Activated T-helper 9 cell treated with anti-CD3 and anti-CD28 coated beads, Interleukin-2, amount 50 U/mL, for 16 hours (primary cell): ENCODE results near the gene C1D.
A peak's percentile ranks its signal among the peaks of the same experiment; 100 is the strongest.
"Not testable (repeated sequence)": the region's sequence is repeated elsewhere in the genome, so short reads cannot be mapped to it uniquely, and the experiment has no call there.

Experiments used
- DNase-seq: peaks from one replicate; pipeline ENCODE4 v3.0.0-alpha.2; 2020; ENCODE audit warnings: low read depth

Gene C1D, protein sequence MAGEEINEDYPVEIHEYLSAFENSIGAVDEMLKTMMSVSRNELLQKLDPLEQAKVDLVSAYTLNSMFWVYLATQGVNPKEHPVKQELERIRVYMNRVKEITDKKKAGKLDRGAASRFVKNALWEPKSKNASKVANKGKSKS

DNA sequence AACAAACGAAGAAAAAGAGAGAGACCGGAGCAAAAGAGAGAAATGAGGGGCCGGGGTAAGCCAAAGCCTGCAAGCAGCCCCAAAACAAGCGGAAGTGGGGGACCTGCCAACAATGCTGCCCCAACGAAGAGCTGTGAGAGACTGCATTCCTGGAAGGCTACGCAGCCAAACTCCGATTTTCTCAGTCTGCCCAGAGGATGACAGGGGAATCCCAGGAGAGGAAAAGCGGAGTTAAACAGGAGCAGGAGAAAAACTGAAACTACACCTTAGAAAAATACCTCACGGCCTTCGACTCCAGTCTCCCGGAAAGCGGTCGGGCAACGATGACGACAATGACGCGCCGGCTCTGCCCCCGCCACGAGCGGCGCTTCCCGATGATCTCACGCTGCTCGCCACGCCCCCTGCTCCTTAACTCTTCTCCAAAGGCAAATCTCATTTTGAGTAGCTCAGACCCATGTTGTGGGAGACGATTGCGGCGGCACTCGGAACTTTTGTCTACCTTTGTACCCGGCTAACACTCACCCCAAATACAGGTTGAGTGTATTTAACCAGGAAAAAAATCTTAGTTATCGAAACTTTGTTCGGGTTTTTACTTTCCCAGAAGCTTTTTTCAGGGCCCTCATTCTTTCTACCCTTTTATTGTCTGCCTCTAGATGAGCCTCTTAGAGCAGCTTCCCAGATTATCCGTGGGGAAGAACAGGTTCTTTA, at the start of gene C1D:
C1D (minus strand) TSS at position 325 of the 708 bp plus-strand sequence. CDS start 15,694 bp downstream, outside the sequence.
- peak; percentile 88 for DNase-seq

DNA sequence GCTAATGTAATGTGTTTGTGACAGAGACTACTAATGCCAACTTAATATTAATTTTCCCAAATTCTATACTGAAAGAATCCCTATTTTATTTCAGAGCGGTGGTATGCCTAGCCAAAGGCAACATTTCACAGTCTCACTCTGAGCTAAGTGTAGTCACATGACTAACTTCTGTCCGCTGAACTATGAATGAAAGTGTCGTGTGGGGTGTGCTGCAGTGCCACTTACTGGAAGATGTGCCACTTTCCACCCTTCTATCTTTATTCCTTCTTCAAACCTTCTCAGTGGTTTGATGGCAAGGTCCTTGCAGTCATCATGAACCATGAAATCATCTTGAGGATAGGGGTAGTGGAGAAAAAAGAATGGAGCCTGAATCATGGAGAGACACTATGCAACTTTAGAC, 47.3 kb upstream of the C1D start:
- DNase-seq, result no peak

DNA sequence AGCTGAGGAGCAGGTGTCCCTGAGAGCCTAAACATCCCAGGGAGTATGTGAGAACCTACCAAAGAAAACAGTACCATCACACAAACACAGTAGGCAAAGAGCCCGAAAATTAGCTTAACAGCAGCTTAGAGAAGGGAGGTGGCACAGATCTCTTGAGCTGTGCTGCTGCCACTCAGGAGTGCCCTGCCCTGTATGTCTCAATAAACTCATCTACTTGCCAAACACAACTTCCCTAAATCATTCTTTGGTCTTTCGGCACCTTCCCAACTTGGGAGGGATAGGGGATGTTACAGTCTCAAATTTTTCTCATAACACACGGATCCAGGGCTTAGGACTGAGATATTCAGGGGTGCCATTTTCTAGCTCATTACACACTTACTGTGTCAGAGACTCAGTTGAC, 45.3 kb upstream of the C1D start:
- DNase-seq, result no peak

DNA sequence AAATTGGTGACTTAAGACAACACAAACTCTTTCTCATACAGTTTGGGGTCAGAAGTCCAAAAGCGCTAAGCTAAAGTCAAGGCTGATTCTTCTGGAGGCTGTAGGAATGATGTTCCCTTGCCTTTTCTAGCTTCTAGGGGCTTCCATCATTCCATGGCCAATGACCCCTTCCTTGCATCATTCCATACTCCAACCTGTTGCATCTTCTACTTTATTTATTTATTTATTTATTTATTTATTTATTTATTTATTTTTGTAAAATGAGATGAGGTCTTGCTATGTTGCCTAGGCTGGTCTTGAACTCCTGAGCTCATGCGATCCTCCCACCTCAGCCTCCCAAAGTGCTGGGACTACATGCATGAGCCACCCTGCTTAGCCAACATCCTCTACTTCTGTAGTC, 44.7 kb upstream of the C1D start:
- no peak for DNase-seq

DNA sequence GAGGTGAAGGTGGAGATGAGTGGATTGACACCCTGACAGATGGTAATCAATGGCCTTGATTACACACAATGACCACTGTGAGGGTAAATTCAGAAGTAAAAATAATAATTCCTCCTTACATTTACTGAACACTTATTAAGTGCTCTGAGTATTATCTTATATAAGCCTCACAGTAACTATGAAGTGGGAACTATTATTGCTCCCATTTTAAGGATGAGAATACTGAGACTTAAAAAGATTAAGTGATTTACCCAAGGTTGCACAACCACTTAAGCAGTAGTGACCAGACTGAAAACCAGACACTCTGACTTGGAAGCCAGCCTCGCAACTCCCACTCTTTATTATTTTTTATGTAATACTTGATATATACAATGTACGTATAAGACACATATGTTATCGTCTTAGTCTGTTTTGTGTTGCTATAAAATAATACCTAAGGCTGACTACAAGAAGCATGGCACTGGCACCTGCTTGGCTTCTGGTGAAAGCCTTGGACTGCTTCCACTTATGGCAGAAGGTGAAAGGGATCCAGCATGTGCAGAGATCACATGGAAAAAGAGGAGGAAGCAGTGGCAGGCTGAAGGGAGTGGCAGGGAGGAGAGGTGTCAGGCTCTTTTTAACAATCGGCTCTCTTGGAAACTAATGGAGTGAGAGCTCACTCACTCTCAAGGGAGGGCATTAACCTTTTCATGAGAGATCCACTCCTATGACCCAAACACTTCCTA, 41.5 kb upstream of the C1D start:
- no peak for DNase-seq

DNA sequence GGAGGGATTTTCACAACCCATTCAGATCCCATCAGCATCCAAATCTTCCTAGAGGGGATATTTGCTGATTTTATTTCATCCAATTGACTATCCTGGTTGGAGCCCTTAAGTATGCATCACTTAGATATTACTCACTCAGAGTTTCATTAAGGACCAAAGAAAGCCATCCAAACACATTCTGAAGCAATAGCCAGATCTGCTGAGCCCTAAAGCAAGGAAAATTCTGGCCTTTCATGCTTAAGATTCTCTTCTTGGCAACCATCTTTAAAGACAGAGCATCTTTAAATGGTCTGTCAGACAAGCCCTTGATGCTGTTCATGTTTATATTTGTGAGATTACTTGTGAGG, 40.9 kb upstream of the C1D start:
- DNase-seq, result no peak

DNA sequence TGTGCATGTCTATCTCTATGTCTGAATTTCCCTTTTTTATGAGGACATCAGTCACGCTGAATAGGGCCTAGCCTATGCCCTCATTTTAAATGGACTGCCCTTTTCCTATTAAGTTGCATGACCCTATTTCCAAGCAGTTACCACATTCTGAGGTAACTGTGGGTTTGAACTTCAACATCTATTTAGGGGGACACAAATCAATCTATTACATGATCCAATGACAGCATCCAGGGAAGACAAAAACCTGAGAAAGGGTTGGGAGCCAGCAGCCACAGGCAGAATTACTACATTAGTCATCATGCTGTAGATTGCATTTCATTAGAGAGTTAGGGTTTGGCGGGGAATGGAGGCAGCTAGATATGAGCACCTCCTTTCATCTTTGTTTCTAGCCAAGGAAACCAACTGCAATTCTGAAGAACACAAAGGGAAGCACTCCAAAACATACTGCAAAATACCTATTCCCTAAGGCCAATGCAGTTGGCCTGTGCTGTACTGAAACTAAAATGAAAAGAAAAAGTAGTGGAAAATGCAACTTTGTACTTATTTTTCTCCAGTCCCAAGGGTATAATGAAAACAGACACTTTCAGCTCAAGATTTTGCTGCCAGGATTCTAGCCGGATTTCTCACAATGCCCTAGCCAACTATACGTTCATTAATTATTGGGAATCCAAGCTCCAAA, 40.4 kb upstream of the C1D start:
- DNase-seq, result no peak

DNA sequence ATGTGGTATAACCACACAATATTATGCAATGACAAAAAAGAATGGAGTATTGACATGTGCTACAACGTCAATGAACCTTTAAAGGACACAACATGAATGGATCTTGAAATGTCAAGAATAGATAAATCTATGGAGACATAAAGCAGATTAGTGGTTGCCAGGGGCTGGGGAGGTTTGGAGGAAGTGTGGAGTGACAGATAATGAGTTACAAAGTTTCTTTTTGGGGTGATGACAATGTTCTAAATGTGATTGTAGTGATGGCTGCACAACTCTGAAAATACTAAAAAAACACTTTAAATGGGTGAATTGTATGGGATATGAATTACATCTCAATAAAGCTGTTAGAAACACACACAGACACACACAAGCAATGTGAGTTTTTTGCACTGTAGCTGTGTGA, 37.4 kb upstream of the C1D start:
- DNase-seq, result no peak

DNA sequence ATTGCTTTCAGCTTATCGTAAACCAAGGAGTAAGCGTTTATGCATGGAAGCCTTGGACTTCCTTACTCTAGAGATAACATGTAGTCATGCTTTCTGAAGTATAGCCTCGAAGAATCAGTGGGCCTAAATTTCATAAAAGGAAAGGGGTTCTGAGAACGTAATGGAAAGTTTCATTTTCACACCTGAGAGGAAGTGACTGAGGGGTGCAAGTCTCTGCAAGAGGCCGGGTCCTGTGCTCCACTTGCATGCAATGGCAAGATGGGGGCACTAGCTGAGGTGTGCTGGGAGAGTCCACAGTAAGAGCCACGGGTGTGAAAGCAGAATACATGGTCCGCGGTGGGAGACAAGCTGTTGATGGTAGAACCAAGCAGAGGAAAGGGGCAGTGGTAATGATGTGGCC, 36.5 kb upstream of the C1D start:
- no peak for DNase-seq

DNA sequence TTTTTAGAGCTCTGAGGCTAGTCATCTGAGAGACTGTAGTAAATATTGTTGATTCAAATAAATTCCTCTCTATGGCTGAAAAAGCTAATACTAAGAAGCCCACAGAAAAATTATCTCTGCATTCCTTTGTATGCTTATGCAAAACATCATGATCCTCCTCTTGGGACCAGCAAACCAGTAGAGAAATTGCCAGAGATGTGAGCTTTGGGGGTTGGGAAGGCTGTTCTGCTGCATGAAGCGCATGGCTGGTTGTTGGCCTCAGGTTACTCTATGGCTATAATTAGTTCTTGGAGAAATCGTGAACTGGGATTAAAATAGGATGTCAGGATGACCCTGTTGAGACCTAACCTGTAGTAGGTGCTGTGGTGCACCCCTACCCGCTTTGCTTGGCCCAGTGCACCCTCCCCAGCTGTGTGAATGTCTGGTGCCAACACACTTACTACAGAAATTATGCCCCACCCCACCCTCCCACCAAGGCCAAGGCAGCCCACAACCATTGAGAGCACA, 35.5 kb upstream of the C1D start:
- DNase-seq, result no peak

DNA sequence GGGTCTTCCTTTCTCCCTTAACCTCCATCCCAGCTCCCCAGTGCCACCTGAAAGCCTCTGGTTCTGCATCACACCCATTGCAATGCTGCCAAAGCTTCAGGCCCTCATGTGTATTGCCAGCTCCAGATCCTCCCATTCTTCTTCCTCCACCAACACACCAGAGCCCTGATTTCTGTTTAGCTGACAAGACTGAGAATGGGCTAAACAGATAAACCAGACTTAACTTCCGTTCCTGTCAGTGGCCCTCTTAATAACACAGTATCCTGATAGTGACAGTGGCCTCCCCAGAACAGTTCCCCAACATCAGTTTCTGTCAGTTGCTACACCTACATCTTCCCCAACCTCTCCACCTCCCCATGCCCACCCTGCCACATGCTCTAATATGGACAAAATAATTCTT, 31.3 kb upstream of the C1D start:
- no peak for DNase-seq

DNA sequence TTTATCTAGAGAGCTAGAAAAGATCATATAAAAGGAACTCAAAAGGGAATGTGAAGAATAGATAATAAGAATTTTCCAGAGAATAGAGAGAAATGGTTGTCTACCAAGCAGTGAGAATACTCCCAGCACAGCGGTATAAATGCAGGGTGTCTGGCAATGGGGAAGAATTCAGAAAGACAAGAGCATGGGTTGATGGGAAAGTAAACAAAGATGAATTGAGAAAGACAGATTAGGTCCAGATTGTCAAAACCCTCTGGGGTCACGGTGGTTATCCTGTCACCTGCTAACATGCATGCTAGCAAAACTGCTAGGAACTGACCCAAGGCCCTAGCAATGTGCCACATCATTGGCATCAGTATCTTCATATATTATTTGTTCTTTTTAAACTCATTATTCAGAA, 30.8 kb upstream of the C1D start:
- DNase-seq, result no peak

DNA sequence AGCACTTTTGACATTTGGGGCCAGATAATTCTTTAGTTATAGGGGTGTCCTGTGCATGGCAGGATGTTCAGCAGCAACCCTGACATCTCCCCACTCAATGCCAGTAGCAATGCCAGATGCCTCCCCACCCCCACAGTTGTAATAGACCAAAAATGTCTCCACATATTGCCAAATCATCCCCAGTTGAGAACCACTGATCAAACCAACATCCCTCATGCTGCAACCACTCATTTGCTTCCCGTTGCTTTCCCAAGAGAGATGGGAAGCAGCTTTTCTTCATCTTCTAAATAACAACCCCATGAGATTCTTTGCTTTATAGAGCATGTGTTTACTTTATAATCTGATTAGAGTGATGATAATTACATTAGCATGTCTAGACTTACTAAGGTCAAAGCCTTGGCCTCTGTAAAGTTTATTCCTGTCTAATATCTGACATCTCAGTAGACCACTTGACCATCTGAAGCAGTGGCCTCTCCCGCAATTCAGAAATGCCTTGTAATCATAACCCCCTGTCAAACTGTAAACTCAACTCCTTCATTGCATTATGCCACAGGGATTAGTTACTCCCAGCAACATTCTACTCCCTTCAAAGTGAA, 28.7 kb upstream of the C1D start:
- no peak for DNase-seq

DNA sequence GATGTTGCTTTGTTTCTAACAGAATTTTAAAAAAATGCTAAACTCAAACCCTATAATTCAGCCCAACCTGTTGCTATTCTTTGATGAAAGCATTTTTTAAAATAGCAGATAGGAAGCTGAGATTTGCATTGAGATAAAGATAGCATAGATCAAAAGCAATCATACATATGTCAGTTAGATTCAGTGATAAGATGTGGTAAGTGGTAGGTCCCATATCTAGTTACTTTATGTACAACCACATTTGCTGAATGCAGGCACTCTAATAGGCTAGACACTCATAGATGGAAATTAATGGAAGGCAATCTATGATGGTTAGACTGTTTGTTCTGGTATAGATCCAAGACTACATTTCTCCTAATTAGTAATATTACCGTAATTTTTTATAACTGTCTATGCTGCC, 27.2 kb upstream of the C1D start:
- DNase-seq, result no peak

DNA sequence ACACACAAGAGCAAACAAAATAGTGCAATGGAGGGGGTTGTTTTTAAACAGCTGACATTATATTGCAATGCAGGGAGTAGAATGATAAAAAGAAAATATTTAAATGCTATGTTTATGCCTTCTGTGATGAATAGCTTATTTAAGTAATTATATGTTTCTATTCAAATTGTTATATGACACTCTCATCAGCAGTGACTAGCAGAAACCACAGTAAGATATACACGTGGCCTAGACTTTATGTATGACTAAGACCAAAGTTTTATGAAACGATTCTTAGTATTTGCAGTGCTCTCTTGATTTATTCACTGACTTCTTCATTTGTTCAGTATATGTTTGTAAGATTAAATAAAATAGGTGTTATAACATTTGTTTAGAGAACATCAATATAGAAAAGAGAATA, 26.1 kb upstream of the C1D start:
- DNase-seq, result no peak

DNA sequence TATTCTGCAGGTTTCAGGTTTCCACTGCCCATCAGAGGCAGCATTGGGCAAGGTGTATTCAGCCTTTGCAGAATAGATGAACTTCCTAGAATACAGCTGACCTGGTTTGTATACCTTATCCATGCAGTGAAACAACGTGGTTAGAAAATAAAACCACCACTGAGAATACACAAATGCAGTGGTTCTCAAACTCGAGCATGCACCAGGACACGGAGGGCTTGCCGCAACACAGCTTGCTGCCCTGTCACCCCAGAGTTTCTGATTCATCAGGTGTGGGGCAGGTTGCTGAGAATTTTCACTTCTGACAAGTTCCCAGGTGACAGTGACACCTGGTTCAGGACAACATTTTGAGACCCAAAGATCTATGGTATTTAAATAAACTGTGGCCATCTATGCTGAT, 23.4 kb upstream of the C1D start:
- DNase-seq, result no peak

DNA sequence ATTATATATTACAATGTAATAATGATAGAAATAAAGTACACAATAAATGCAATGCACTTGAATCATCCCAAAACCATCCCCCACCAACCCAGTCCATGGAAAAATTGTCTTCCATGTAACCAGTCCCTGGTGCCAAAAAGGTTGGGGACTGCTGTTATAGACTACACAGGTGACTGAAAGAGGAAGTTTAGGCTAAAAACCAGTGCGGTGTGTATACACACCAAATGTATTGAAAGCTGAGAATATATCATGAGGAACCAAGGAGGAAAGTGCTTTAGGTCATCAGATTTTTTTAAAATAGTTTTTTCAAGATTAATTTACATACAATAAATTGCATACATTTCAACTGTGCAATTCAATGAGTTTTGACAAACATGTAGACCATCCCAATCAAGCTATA, 20.5 kb upstream of the C1D start:
- no peak for DNase-seq

DNA sequence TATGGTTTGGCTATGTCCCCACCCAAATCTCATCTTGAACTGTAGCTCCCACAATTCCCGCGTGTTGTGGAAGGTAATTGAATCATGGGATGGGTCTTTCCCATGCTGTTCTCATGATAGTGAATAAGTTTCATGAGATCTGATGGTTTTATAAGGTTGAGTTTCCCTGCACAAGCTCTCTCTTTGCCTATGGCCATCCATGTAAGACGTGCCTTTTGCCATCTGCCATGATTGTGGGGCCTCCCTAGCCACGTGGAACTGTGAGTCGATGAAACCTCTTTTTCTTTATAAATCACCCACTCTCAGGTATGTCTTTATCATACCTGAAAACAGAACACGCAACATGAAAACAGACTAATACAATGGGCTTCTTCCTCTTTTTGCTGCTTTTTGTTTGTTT, 11.2 kb upstream of the C1D start:
- no peak for DNase-seq

DNA sequence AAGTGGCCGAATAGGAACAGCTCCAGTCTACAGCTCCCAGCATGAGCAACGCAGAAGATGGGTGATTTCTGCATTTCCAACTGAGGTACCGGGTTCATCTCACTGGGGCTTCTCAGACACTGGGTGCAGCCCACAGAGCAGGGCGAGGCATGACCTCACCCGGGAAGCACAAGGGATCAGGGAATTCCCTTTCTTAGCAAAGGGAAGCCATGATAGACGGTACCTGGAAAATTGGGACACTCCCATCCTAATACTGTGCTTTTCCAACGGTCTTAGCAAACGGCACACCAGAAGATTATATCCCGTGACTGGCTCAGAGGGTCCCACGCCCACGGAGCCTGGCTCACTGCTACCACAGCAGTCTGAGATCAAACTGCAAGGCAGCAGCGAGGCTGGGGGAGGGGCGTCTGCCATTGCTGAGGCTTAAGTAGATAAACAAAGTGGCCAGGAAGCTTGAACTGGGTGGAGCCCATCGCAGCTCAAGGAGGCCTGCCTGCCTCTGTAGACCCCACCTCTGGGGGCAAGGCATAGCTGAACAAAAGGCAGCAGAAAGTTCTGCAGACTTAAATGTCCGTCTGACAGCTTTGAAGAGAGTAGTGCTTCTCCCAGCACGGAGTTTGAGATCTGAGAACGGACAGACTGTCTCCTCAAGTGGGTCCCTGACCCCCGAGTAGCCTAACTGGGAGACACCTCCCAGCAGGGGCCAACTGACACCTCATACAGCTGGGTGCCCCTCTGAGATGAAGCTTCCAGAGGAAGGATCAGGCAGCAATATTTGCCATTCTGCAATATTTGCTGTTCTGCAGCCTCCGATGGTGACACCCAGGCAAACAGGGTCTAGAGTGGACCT, 1.2 kb upstream of the C1D start:
- not testable (repeated sequence) for DNase-seq

DNA sequence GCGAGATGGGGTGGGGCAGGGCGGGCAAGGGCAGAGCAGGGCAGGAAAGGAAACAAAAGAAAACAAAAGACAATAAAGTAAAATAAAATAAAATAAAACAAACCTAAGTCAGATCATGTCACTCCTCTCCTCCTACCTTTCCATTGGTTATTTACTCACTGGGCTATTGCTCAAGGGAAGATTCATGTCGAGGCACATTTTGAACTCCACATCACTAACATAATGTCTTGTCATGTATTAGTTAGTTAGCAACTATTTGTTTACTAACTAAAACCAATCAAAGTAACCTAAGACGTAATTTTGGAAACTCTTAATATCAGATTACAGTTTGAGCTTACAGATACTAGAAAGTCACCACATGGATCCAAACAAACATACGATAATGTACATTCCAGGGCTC, 2.2 kb downstream of the C1D start:
- no peak for DNase-seq

DNA sequence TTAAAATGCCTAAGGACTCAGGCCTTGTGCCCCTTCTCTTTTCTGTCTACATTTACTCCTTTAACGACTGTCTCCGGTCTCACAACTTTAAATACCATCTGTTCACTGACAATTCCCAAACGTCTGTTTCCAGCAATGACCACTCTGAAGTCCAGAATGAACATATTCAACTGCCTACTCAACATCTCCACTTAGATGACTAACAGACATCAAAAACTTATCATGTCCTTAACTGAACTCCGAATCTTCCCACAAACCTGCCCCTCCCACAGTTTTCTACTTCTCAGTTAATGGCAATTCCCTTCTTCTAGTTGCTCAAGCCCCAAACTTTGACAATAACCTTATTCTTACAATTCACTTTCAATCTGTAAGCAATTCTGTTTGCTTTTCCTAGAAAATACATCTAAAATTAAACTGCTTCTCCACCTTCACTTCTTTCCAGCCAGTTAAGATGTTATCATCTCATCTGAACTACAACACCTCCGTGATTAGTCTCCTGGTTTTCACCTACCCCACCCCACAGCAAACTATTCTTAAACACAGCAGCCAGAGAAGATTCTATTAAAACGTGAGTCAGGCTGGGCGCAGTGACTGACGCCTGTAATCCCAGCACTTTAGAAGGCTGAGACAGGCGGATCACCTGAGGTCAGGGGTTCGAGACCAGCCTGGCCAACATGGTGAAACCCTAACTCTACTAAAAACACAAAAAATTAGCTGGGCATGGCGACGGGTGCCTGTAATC, 2.8 kb downstream of the C1D start:
- no peak for DNase-seq
